HepG2 (cell line): ENCODE results near the gene RNF149. TPM values are rescaled to one million over a fixed set of nuclear protein-coding genes. Genes with fewer than 3 reads are reported as not detected.

Experiments used
- ARNTL ChIP-seq: sonication (generic); formaldehyde crosslinking; IDR thresholded peaks from 2 replicates; pipeline ENCODE4 v1.4.0; 2020; ENCODE audit warnings: mild to moderate bottlenecking, missing genetic modification reagents
- BCLAF1 ChIP-seq: fragments of 450-650 bp; IDR thresholded peaks from 2 replicates; pipeline ENCODE4 v1.6.1; 2017; ENCODE audit warnings: mild to moderate bottlenecking
- EEA1 ChIP-seq: sonication (generic); formaldehyde crosslinking; IDR thresholded peaks from 2 replicates; pipeline ENCODE4 v1.5.1; 2020; ENCODE audit warnings: mild to moderate bottlenecking, missing genetic modification reagents, borderline replicate concordance
- HIC2 ChIP-seq: sonication (generic); formaldehyde crosslinking; IDR thresholded peaks from 2 replicates; pipeline ENCODE4 v1.9.0; 2022; ENCODE audit warnings: low read depth, missing genetic modification reagents
- MBNL3 ChIP-seq: fragments of 250-450 bp; sonication (Bioruptor Pico); conservative IDR thresholded peaks from 2 replicates; pipeline ENCODE4 v1.8.0; 2022; ENCODE audit warnings: mild to moderate bottlenecking, inconsistent platforms
- MED1 ChIP-seq: sonication (generic); formaldehyde crosslinking; IDR thresholded peaks from 2 replicates; pipeline ENCODE4 v1.4.0; 2020; ENCODE audit warnings: missing genetic modification reagents
- MLLT10 ChIP-seq: sonication (generic); formaldehyde crosslinking; IDR thresholded peaks from 2 replicates; pipeline ENCODE4 v1.4.0; 2020; ENCODE audit warnings: missing genetic modification reagents
- MXD3 ChIP-seq: IDR thresholded peaks from 2 replicates; pipeline ENCODE4 v1.6.1; 2016; ENCODE audit warnings: mild to moderate bottlenecking, missing biosample characterization, missing genetic modification reagents
- PLRG1 ChIP-seq: fragments of 450-650 bp; conservative IDR thresholded peaks from 2 replicates; pipeline ENCODE4 v1.6.1; 2016
- RFXAP ChIP-seq: sonication (generic); formaldehyde crosslinking; IDR thresholded peaks from 2 replicates; pipeline ENCODE4 v1.4.0; 2020; ENCODE audit warnings: missing genetic modification reagents, borderline replicate concordance
- ZBTB1 ChIP-seq: sonication (generic); formaldehyde crosslinking; IDR thresholded peaks from 2 replicates; pipeline ENCODE4 v1.4.0; 2020; ENCODE audit warnings: missing genetic modification reagents, borderline replicate concordance
- ZFP90 ChIP-seq: sonication (generic); formaldehyde crosslinking; IDR thresholded peaks from 2 replicates; pipeline ENCODE4 v1.8.0; 2022; ENCODE audit warnings: missing genetic modification reagents, mild to moderate bottlenecking, inconsistent platforms, borderline replicate concordance
- ZHX2 ChIP-seq, 2 experiments: sonication (generic) in 1 of 2; formaldehyde crosslinking in 1 of 2; IDR thresholded peaks; 2 replicates each; pipeline versions ENCODE4 v1.6.1 to v1.9.0; 2014 to 2022; ENCODE audit warnings: antibody characterized with exemption in 1 of 2, borderline replicate concordance in 1 of 2, inconsistent platforms in 1 of 2, low read depth in 1 of 2, missing genetic modification reagents in 1 of 2
- ZNF225 ChIP-seq: sonication (generic); formaldehyde crosslinking; IDR thresholded peaks from 2 replicates; pipeline ENCODE4 v1.4.0; 2020; ENCODE audit warnings: mild to moderate bottlenecking, missing genetic modification reagents
- ZNF292 ChIP-seq: sonication (generic); formaldehyde crosslinking; IDR thresholded peaks from 2 replicates; pipeline ENCODE4 v1.8.1; 2022; ENCODE audit warnings: mild to moderate bottlenecking, low read depth, missing genetic modification reagents, borderline replicate concordance
- ZNF33B ChIP-seq: sonication (generic); formaldehyde crosslinking; IDR thresholded peaks from 2 replicates; pipeline ENCODE4 v1.5.1; 2020; ENCODE audit warnings: mild to moderate bottlenecking, missing genetic modification reagents
- ZNF510 ChIP-seq: sonication (generic); formaldehyde crosslinking; IDR thresholded peaks from 2 replicates; pipeline ENCODE4 v1.4.0; 2020; ENCODE audit warnings: low read depth, mild to moderate bottlenecking, missing genetic modification reagents
- ZNF737 ChIP-seq: sonication (generic); formaldehyde crosslinking; IDR thresholded peaks from 2 replicates; pipeline ENCODE4 v1.5.0; 2020; ENCODE audit warnings: missing genetic modification reagents, mild to moderate bottlenecking, borderline replicate concordance
- polyA plus RNA-seq, 8 experiments: library from polyadenylated mRNA; depleted of rRNA in 3 of 8; stranded (reverse) in 7 of 8; unstranded in 1 of 8; fragments of >200 nt; fragmentation: Illumina TruSeq in 4 of 8; extraction: Trizol in 4 of 8; gene quantifications; 2 replicates each; pipeline versions ENCODE4 v1.2.1 to v1.2.3, GENCODE V29; 2011 to 2016; ENCODE audit warnings: low read depth in 4 of 8, missing spikeins in 1 of 8, mixed read lengths in 1 of 8; ENCODE audit not compliant: insufficient read depth in 1 of 8
- total RNA-seq, 5 experiments: library from RNA; depleted of rRNA; stranded (reverse); fragments of >200 nt; fragmentation: Illumina TruSeq; extraction: Trizol; gene quantifications; 2 replicates each; pipeline ENCODE4 v1.2.3, GENCODE V29; 2016; ENCODE audit warnings: low read depth in 1 of 5

The RNF149 gene
- total and polyA plus RNA-seq, 2 of the 13 experiments (the other 11 are each of a cell fraction or from before 2014, with no cell fraction given), result 87.6 to 109 TPM

- 0 out of 2 replicates have a peak, but pooled peaks have one; percentile 15 for TF ChIP-seq ZHX2 (IDR thresholded peaks at IDR 0.05; ENCODE audit: low read depth)
- no peak; the same call in 1 of the 2 replicates for TF ChIP-seq ZHX2 (CRISPR knock-in tag; IDR thresholded peaks at IDR 0.05; ENCODE audit: borderline replicate concordance)
- no peak for TF ChIP-seq ZNF737
- TF ChIP-seq ARNTL (CRISPR knock-in tag), result 0 out of 2 replicates have a peak, but pooled peaks have one; percentile 8
- TF ChIP-seq ZNF225 (CRISPR knock-in tag), result no peak
- TF ChIP-seq MLLT10 (CRISPR knock-in tag), result no peak
- no peak; the same call in 1 of the 2 replicates for TF ChIP-seq RFXAP
- TF ChIP-seq HIC2, result no peak
- no peak for TF ChIP-seq BCLAF1
- peak; percentile 88; the same call in 1 of the 2 replicates for TF ChIP-seq EEA1 (CRISPR knock-in tag)
- peak; percentile 79 for TF ChIP-seq MED1 (CRISPR knock-in tag)
- no peak for TF ChIP-seq ZBTB1
- 0 out of 2 replicates have a peak, but pooled peaks have one; percentile 32 for TF ChIP-seq ZNF510 (CRISPR knock-in tag)
- TF ChIP-seq MBNL3 (CRISPR knock-in tag), result no peak
- TF ChIP-seq MXD3, result peak; percentile 81; the same call in 1 of the 2 replicates
- peak; percentile 28; the same call in 1 of the 2 replicates for TF ChIP-seq ZFP90 (CRISPR knock-in tag)
- TF ChIP-seq PLRG1, result no peak
- no peak; the same call in 1 of the 2 replicates for TF ChIP-seq ZNF33B (CRISPR knock-in tag)
- TF ChIP-seq ZNF292 (CRISPR knock-in tag), result no peak
These were observed 56.0 kb downstream of the RNF149 start, which contains the start of gene CNOT11 (continued) for GRCh38 chr2:101252408-101253012.
